GM10266 (cell line): Measurements from ENCODE around the gene MTHFD1L.

Source experiments
- DNase-seq: peaks from one replicate; pipeline ENCODE4 v3.0.0; 2012; ENCODE audit errors: extremely low spot score
- CTCF ChIP-seq: IDR thresholded peaks from 2 replicates; pipeline ENCODE4 v1.5.1; 2012; ENCODE audit warnings: mild to moderate bottlenecking, low read depth; ENCODE audit not compliant: control insufficient read depth, insufficient read depth; ENCODE audit errors: missing control alignments

Gene MTHFD1L

GRCh38 chr6:151100326-151100725 is 234.8 kb downstream of the MTHFD1L start:
- DNase-seq, result no peak
- TF ChIP-seq CTCF, result no peak

- no peak for DNase-seq
- no peak for TF ChIP-seq CTCF
Measured at GRCh38 chr6:151101161-151101815, 235.8 kb downstream of the MTHFD1L start.

GRCh38 chr6:151101816-151102694 is 236.6 kb downstream of the MTHFD1L start:
- TF ChIP-seq CTCF, result no peak
- DNase-seq, result no peak

- DNase-seq, result no peak
- TF ChIP-seq CTCF, result no peak
Measured at GRCh38 chr6:151103266-151103665, 237.8 kb downstream of the MTHFD1L start.

GRCh38 chr6:151107897-151108427 is 242.5 kb downstream of the MTHFD1L start:
- TF ChIP-seq CTCF, result no peak
- no peak for DNase-seq

- no peak for TF ChIP-seq CTCF
- DNase-seq, result no peak
Measured at GRCh38 chr6:151108548-151108947, 243.0 kb downstream of the MTHFD1L start.

GRCh38 chr6:151109361-151109760 is 243.9 kb downstream of the MTHFD1L start:
- no peak for TF ChIP-seq CTCF
- no peak for DNase-seq
